PC-9 (cell line): Measurements from ENCODE around the gene RPS2. TPM values are rescaled to one million over a fixed set of nuclear protein-coding genes. Genes with fewer than 3 reads are reported as not detected.

Experiments used
- BruUV-seq: library from RNA; stranded (reverse); fragments of 400-500 nt; replicated peaks from 2 replicates; lab custom pipeline; 2021; lab: Mats Ljungman, UMichigan
- CTCF ChIA-PET: fragments of 300-600 bp; sonication (Branson Sonifier 250); formaldehyde crosslinking; loops from one replicate; lab custom pipeline; 2022; ENCODE audit warnings: antibody characterized with exemption; lab: Charles Lee
- POLR2A ChIA-PET: fragments of 300-600 bp; sonication (Branson Sonifier 250); formaldehyde crosslinking; loops from one replicate; lab custom pipeline; 2022; ENCODE audit warnings: antibody characterized with exemption; ENCODE audit not compliant: unreplicated experiment; lab: Charles Lee
- DNase-seq, 2 experiments: peaks; one replicate each; pipeline versions ENCODE4 v3.0.0 to v3.0.0-alpha.2; 2015 to 2022; ENCODE audit warnings: mixed read lengths in 1 of 2
- H2AFZ ChIP-seq: fragments of 200-600 bp; sonication (generic); 2 replicates; pipeline ENCODE4 v1.8.1; 2017; ENCODE audit warnings: antibody characterized with exemption
- H3F3A ChIP-seq: fragments of 200-600 bp; sonication (generic); 2 replicates; pipeline ENCODE4 v1.8.1; 2017; ENCODE audit warnings: antibody characterized with exemption, mild to moderate bottlenecking, low read depth; ENCODE audit not compliant: insufficient read depth
- H3K27ac ChIP-seq: fragments of 200-600 bp; sonication (generic); 2 replicates; pipeline ENCODE4 v1.6.1; 2016; ENCODE audit warnings: mixed run types
- H3K27me3 ChIP-seq: fragments of 200-600 bp; sonication (generic); 2 replicates; pipeline ENCODE4 v1.6.1; 2016; ENCODE audit warnings: low read depth, mixed run types; ENCODE audit not compliant: insufficient read depth
- H3K36me3 ChIP-seq: fragments of 200-600 bp; sonication (generic); 2 replicates; pipeline ENCODE4 v1.6.1; 2016; ENCODE audit warnings: low read depth, mixed run types
- H3K4me1 ChIP-seq: fragments of 200-600 bp; sonication (generic); replicated peaks from 2 replicates; pipeline ENCODE4 v1.6.1; 2016; ENCODE audit warnings: mixed run types; ENCODE audit not compliant: insufficient read depth
- H3K4me2 ChIP-seq: fragments of 200-600 bp; sonication (generic); 2 replicates; pipeline ENCODE4 v1.6.1; 2017; ENCODE audit warnings: mixed run types
- H3K4me3 ChIP-seq: fragments of 200-600 bp; sonication (generic); 2 replicates; pipeline ENCODE4 v1.6.1; 2016; ENCODE audit warnings: mixed run types
- H3K79me2 ChIP-seq: fragments of 200-600 bp; sonication (generic); 2 replicates; pipeline ENCODE4 v1.6.1; 2017; ENCODE audit warnings: low read depth, mixed run types
- H3K9me2 ChIP-seq: fragments of 200-600 bp; sonication (generic); 2 replicates; pipeline ENCODE4 v1.8.1; 2017; ENCODE audit warnings: mild to moderate bottlenecking; ENCODE audit not compliant: insufficient read depth
- H3K9me3 ChIP-seq: fragments of 200-600 bp; sonication (generic); 2 replicates; pipeline ENCODE4 v1.8.1; 2016; ENCODE audit warnings: low read depth; ENCODE audit not compliant: insufficient read depth
- H4K20me1 ChIP-seq: fragments of 200-600 bp; sonication (generic); 2 replicates; pipeline ENCODE4 v1.8.1; 2017; ENCODE audit not compliant: insufficient read depth
- CTCF ChIP-seq: fragments of 200-600 bp; sonication (generic); conservative IDR thresholded peaks from 2 replicates; pipeline ENCODE4 v1.6.1; 2017; ENCODE audit warnings: mixed run types, antibody characterized with exemption, mild to moderate bottlenecking, moderate library complexity
- EZH2 ChIP-seq: fragments of 200-600 bp; sonication (generic); IDR thresholded peaks from 2 replicates; pipeline ENCODE4 v1.8.0; 2017; ENCODE audit warnings: antibody characterized with exemption, low read depth
- intact Hi-C: fragments of 100-400 bp; cut with micrococcal nuclease; formaldehyde crosslinking; loops from one replicate; pipeline ENCODE4 v1.10.0; 2022; ENCODE audit not compliant: unreplicated experiment
- total RNA-seq: library from RNA; stranded (reverse); gene quantifications from 2 replicates; pipeline ENCODE4 v1.2.3, GENCODE V29; 2021

RPS2 gene
- total RNA-seq, 1 experiment from 2014 or later: 3,808 TPM

- TF ChIP-seq EZH2: no peak
- no peak for TF ChIP-seq CTCF
- peak in 1 of 2 experiments; percentile 62 for DNase-seq
- H3K27ac ChIP-seq: peak overlapping the region; percentile 13
- peak overlapping the region; percentile 95 for H3K4me2 ChIP-seq
- H3K4me1 ChIP-seq: peaks cover 19% of the 10 kb centered on the region
- H3F3A ChIP-seq: peaks cover 17% of the 10 kb centered on the region; the same call in 1 of the 2 replicates
- peaks cover 42% of the 10 kb centered on the region for H4K20me1 ChIP-seq
- no peaks in the 10 kb centered on the region for H3K9me3 ChIP-seq
- BruUV-seq: TSS peak; percentile 73
- H3K79me2 ChIP-seq: peaks cover 67% of the 10 kb centered on the region
- no peaks in the 10 kb centered on the region for H3K27me3 ChIP-seq
- intact Hi-C loops: loop anchor here (2.0 to 10.0 kb wide), 2 partner anchors 24 to 246 kb away; partner anchors contain the start of genes ECI1 and GFER
- H3K36me3 ChIP-seq: no peaks in the 10 kb centered on the region
- ChIA-PET POLR2A (interaction anchor here (0.6 to 1.4 kb wide), 3 partner anchors 15 to 147 kb away, joined by 3 to 16 read pairs (median 5); partner anchors contain the start of gene TRAF7), CTCF (interaction anchor here (0.5 to 1.0 kb wide), 2 partner anchors 132 to 147 kb away, joined by 3 to 4 read pairs; partner anchors contain the start of gene TRAF7)
- no peaks in the 10 kb centered on the region for H3K9me2 ChIP-seq
- peak overlapping the region; percentile 88 for H3K4me3 ChIP-seq
- H2AFZ ChIP-seq: no peak overlapping the region
These were observed 44.1 kb upstream of the RPS2 start for GRCh38 chr16:2008631-2009163.

- H3K4me3 ChIP-seq: peak overlapping the region; percentile 88
- no peaks in the 10 kb centered on the region for H3K9me2 ChIP-seq
- POLR2A ChIA-PET: interaction anchor here (0.5 to 1.4 kb wide), 5 partner anchors 14 to 147 kb away, joined by 3 to 16 read pairs (median 4); partner anchors contain the start of gene TRAF7
- H3K36me3 ChIP-seq: 0 out of 2 replicates have a peak, but pooled peaks cover 5% of the 10 kb centered on the region
- no peaks in the 10 kb centered on the region for H3K27me3 ChIP-seq
- peak overlapping the region; percentile 95 for H3K4me2 ChIP-seq
- no TSS peak for BruUV-seq
- peaks cover 17% of the 10 kb centered on the region; the same call in 1 of the 2 replicates for H3F3A ChIP-seq
- H4K20me1 ChIP-seq: peaks cover 49% of the 10 kb centered on the region
- no peaks in the 10 kb centered on the region for H3K9me3 ChIP-seq
- peak; percentile 64 to 75 for DNase-seq
- no peak overlapping the region for H2AFZ ChIP-seq
- no peak for TF ChIP-seq EZH2
- TF ChIP-seq CTCF: no peak
- CTCF ChIA-PET: interaction anchor here (0.5 to 1.0 kb wide), 2 partner anchors 132 to 147 kb away, joined by 3 to 4 read pairs; partner anchors contain the start of gene TRAF7
- peaks cover 72% of the 10 kb centered on the region for H3K79me2 ChIP-seq
- H3K4me1 ChIP-seq: peaks cover 19% of the 10 kb centered on the region
- intact Hi-C loops: loop anchor here (2.0 to 10.0 kb wide), 2 partner anchors 23 to 247 kb away; partner anchors contain the start of genes ECI1 and GFER
- H3K27ac ChIP-seq: peak overlapping the region; percentile 13; the same call in 1 of the 2 replicates
These were observed 43.4 kb upstream of the RPS2 start for GRCh38 chr16:2008009-2008526.

- H3F3A ChIP-seq: peaks cover 17% of the 10 kb centered on the region; the same call in 1 of the 2 replicates
- H4K20me1 ChIP-seq: peaks cover 49% of the 10 kb centered on the region
- peaks cover 19% of the 10 kb centered on the region for H3K4me1 ChIP-seq
- peaks cover 72% of the 10 kb centered on the region for H3K79me2 ChIP-seq
- no TSS peak for BruUV-seq
- H3K9me2 ChIP-seq: no peaks in the 10 kb centered on the region
- no peaks in the 10 kb centered on the region for H3K9me3 ChIP-seq
- ChIA-PET POLR2A (interaction anchor here (0.5 to 0.6 kb wide), 2 partner anchors 23 to 42 kb away, joined by 3 to 4 read pairs; no protein-coding TSS in a partner anchor), CTCF (interaction anchor here (1.0 kb wide), 1 partner anchor 133 kb away, joined by 3 read pairs; no protein-coding TSS in a partner anchor)
- peak overlapping the region; percentile 88; the same call in 1 of the 2 replicates for H3K4me3 ChIP-seq
- TF ChIP-seq CTCF (no peak), EZH2 (no peak)
- no peak overlapping the region for H2AFZ ChIP-seq
- no peaks in the 10 kb centered on the region for H3K27me3 ChIP-seq
- intact Hi-C loops: loop anchor here (10.0 kb wide), 1 partner anchor 248 kb away; the partner anchor contains the start of gene ECI1
- H3K4me2 ChIP-seq: peak overlapping the region; percentile 95
- H3K27ac ChIP-seq: peak overlapping the region; percentile 13; the same call in 1 of the 2 replicates
- H3K36me3 ChIP-seq: 0 out of 2 replicates have a peak, but pooled peaks cover 5% of the 10 kb centered on the region
- no peak for DNase-seq
These were observed 42.6 kb upstream of the RPS2 start for GRCh38 chr16:2007081-2007836.
